ENCODE data around the gene SORBS1.

The SORBS1 gene

DNA sequence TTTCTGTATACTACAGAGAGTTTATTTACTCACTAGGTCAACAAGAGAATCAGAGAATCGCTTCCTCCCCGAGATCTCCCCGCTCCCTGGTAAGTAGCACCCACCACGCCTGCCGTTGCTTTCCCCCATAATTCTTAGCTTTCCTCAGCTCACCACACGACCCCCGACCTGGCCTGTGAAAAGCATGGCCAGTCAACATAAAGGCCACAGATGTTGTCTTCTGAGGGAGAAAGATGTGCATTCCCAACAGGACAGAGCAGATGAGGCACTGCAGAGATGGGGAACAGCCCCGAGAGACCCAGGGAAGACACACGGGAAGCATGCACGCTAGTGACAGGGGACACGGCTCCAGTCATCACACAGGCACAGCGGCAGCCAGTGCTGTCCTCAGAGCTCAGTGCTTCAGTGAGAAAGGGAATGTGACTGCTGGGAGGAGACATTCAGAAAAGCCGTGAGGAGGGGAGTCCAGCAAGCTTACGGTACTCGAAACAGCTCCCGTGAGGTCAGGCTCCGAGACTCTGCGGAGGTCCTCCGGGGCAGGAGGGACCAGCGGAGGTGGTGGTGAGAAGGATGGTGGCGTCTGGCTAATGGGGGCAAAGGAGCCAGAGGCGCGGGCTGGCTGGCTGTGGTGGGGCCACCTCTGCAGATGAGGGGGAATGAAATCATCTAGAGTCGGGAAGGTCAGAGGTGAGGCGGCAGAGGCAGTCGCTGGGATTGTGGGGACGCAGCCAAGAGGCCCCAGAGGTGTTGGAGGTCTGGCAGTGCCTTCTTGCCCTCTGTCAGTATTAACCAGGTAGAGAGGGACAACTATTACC lies 146.9 kb downstream of the SORBS1 start (continued):
- no peak for TF ChIP-seq ZNF266 (tag by site-specific recombination; IDR thresholded peaks at IDR 0.05; ENCODE audit: low read depth)
- TF ChIP-seq ZNF521 (tag by site-specific recombination; IDR thresholded peaks at IDR 0.05) = no peak
- no peak for TF ChIP-seq ZBTB20 (tag by site-specific recombination; IDR thresholded peaks at IDR 0.05)
- no peak for TF ChIP-seq ZFP37 (tag by site-specific recombination; IDR thresholded peaks at IDR 0.05)
- no peak for TF ChIP-seq ZNF707 (tag by site-specific recombination; IDR thresholded peaks at IDR 0.05)
- TF ChIP-seq, protein P1, sequence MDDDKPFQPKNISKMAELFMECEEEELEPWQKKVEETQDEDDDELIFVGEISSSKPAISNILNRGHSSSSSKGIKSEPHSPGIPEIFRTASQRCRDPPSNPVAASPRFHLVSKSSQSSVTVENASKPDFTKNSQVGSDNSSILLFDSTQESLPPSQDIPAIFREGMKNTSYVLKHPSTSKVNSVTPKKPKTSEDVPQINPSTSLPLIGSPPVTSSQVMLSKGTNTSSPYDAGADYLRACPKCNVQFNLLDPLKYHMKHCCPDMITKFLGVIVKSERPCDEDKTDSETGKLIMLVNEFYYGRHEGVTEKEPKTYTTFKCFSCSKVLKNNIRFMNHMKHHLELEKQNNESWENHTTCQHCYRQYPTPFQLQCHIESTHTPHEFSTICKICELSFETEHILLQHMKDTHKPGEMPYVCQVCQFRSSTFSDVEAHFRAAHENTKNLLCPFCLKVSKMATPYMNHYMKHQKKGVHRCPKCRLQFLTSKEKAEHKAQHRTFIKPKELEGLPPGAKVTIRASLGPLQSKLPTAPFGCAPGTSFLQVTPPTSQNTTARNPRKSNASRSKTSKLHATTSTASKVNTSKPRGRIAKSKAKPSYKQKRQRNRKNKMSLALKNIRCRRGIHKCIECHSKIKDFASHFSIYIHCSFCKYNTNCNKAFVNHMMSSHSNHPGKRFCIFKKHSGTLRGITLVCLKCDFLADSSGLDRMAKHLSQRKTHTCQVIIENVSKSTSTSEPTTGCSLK (tag by site-specific recombination; IDR thresholded peaks at IDR 0.05) = no peak
- no peak for TF ChIP-seq ZBTB6 (tag by site-specific recombination; IDR thresholded peaks at IDR 0.05)
- TF ChIP-seq ZNF404 (tag by site-specific recombination; IDR thresholded peaks at IDR 0.05) = no peak
- TF ChIP-seq ZNF114 (tag by site-specific recombination; IDR thresholded peaks at IDR 0.05) = no peak
- TF ChIP-seq SCRT1 (tag by site-specific recombination; IDR thresholded peaks at IDR 0.05; ENCODE audit: borderline replicate concordance) = no peak

GRCh38 chr10:95413588-95413987 lies 147.6 kb downstream of the SORBS1 start:
- POLR2A ChIA-PET = no interaction called here
- TF ChIP-seq ZNF350 (tag by site-specific recombination; IDR thresholded peaks at IDR 0.05) = no peak
- CTCF ChIA-PET = interaction anchor here (0.6 to 1.7 kb wide), 4 partner anchors 10 to 353 kb away, joined by 3 to 4 read pairs (median 3); no protein-coding TSS in a partner anchor
- H3K36me3 ChIP-seq (ENCODE audit: control insufficient read depth in 2 of 2, insufficient read depth in 1 of 2, low read length in 2 of 2) = no peaks in the 10 kb centered on the region
- no peaks in the 10 kb centered on the region for H3K4me1 ChIP-seq (ENCODE audit: control insufficient read depth, insufficient read depth, low read length)
- H3K4me3 ChIP-seq (ENCODE audit: low read depth, low read length) = no peak overlapping the region
- H3K27ac ChIP-seq (ENCODE audit: extremely low read depth, low read depth, low read length) = no peak overlapping the region
- no peaks in the 10 kb centered on the region for H3K9me3 ChIP-seq (ENCODE audit: control insufficient read depth, insufficient read depth, low read depth, low read length)

DNA sequence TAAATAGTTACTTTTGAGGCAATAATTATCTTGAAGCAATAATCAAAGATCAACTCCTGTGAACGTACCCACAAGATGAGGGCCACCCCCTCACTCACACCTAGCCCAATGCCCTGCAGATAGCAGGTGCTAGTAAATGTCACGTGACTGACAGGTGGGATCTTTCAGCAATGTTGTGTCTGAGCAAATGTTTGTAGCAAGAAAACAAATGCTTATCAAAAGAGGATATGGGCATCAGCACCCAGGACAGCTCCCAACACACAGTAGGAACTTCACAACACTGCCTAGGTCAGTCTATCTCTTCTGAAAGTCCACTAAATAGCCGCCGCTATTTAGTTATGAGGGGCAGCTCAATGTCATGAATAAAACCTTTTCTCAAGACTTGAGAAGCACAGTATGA lies 149.5 kb downstream of the SORBS1 start:
- TF ChIP-seq ZNF404 (tag by site-specific recombination; IDR thresholded peaks at IDR 0.05) = no peak
- no peak for TF ChIP-seq ZNF350 (tag by site-specific recombination; IDR thresholded peaks at IDR 0.05)
- TF ChIP-seq, protein P2, sequence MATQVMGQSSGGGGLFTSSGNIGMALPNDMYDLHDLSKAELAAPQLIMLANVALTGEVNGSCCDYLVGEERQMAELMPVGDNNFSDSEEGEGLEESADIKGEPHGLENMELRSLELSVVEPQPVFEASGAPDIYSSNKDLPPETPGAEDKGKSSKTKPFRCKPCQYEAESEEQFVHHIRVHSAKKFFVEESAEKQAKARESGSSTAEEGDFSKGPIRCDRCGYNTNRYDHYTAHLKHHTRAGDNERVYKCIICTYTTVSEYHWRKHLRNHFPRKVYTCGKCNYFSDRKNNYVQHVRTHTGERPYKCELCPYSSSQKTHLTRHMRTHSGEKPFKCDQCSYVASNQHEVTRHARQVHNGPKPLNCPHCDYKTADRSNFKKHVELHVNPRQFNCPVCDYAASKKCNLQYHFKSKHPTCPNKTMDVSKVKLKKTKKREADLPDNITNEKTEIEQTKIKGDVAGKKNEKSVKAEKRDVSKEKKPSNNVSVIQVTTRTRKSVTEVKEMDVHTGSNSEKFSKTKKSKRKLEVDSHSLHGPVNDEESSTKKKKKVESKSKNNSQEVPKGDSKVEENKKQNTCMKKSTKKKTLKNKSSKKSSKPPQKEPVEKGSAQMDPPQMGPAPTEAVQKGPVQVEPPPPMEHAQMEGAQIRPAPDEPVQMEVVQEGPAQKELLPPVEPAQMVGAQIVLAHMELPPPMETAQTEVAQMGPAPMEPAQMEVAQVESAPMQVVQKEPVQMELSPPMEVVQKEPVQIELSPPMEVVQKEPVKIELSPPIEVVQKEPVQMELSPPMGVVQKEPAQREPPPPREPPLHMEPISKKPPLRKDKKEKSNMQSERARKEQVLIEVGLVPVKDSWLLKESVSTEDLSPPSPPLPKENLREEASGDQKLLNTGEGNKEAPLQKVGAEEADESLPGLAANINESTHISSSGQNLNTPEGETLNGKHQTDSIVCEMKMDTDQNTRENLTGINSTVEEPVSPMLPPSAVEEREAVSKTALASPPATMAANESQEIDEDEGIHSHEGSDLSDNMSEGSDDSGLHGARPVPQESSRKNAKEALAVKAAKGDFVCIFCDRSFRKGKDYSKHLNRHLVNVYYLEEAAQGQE (tag by site-specific recombination; IDR thresholded peaks at IDR 0.05) = peak; percentile 86
- TF ChIP-seq SP7 (tag by site-specific recombination; IDR thresholded peaks at IDR 0.05) = no peak
- no peak overlapping the region for H3K4me3 ChIP-seq (ENCODE audit: low read depth, low read length)
- no peak overlapping the region for H3K27ac ChIP-seq (ENCODE audit: extremely low read depth, low read depth, low read length)
- no peaks in the 10 kb centered on the region for H3K4me1 ChIP-seq (ENCODE audit: control insufficient read depth, insufficient read depth, low read length)
- H3K9me3 ChIP-seq (ENCODE audit: control insufficient read depth, insufficient read depth, low read depth, low read length) = no peaks in the 10 kb centered on the region
- ChIA-PET POLR2A (no interaction called here), CTCF (interaction anchor here (0.6 to 2.7 kb wide), 3 partner anchors 19 to 1590 kb away, joined by 3 to 11 read pairs (median 9); no protein-coding TSS in a partner anchor)
- no peaks in the 10 kb centered on the region for H3K36me3 ChIP-seq (ENCODE audit: control insufficient read depth in 2 of 2, insufficient read depth in 1 of 2, low read length in 2 of 2)

Data from HEK293 (cell line).